SU-DHL-6 (cell line): ENCODE measurements around the gene REPS2.

Experiments used
- EZH2phosphoT487 ChIP-seq: fragments of 200-600 bp; sonication (generic), shearing (Covaris generic); conservative IDR thresholded peaks from 2 replicates; pipeline ENCODE4 v1.6.1; 2018; ENCODE audit warnings: mild to moderate bottlenecking, antibody characterized with exemption, low read length, moderate library complexity, mixed read lengths
- TF ChIP-seq, protein P1 (sequence below): fragments of 200-600 bp; sonication (generic); IDR thresholded peaks from one replicate; pipeline ENCODE4 v1.5.1; 2017; ENCODE audit warnings: antibody characterized with exemption, mild to moderate bottlenecking, low read length, moderate library complexity; ENCODE audit not compliant: insufficient read depth, poor library complexity, severe bottlenecking

DNA sequence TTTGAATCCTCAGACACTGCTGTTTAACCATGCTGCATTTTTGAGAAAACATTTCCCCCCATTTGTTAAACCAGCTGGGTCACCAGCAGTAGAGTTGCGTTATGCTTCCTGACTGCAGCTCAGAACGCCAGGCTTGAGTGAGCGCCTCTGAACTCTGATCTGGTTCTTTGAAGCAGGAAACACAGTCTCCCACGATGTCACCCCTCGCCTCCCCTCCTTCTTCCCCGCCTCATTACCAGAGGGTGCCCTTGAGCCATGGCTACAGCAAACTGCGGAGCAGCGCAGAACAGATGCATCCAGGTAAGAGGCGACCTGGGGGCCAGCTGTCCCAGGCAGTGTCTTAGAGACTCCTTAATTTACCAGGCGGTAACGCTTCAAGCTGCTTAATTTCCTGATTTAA lies 78.4 kb downstream of the REPS2 start:
- TF ChIP-seq, protein P1, sequence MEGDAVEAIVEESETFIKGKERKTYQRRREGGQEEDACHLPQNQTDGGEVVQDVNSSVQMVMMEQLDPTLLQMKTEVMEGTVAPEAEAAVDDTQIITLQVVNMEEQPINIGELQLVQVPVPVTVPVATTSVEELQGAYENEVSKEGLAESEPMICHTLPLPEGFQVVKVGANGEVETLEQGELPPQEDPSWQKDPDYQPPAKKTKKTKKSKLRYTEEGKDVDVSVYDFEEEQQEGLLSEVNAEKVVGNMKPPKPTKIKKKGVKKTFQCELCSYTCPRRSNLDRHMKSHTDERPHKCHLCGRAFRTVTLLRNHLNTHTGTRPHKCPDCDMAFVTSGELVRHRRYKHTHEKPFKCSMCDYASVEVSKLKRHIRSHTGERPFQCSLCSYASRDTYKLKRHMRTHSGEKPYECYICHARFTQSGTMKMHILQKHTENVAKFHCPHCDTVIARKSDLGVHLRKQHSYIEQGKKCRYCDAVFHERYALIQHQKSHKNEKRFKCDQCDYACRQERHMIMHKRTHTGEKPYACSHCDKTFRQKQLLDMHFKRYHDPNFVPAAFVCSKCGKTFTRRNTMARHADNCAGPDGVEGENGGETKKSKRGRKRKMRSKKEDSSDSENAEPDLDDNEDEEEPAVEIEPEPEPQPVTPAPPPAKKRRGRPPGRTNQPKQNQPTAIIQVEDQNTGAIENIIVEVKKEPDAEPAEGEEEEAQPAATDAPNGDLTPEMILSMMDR = no peak
- no peak for TF ChIP-seq EZH2phosphoT487
